ENCODE data around the gene BRMS1L. TPM values are rescaled to one million over a fixed set of nuclear protein-coding genes. Genes with fewer than 3 reads are reported as not detected.
A peak's percentile ranks its signal among the peaks of the same experiment; 100 is the strongest.
"Not testable (repeated sequence)": the region's sequence is repeated elsewhere in the genome, so short reads cannot be mapped to it uniquely, and the experiment has no call there.

Gene BRMS1L
- total RNA-seq, 1 donor from 2014 or later: 14.2 TPM

- TF ChIP-seq, protein P1, sequence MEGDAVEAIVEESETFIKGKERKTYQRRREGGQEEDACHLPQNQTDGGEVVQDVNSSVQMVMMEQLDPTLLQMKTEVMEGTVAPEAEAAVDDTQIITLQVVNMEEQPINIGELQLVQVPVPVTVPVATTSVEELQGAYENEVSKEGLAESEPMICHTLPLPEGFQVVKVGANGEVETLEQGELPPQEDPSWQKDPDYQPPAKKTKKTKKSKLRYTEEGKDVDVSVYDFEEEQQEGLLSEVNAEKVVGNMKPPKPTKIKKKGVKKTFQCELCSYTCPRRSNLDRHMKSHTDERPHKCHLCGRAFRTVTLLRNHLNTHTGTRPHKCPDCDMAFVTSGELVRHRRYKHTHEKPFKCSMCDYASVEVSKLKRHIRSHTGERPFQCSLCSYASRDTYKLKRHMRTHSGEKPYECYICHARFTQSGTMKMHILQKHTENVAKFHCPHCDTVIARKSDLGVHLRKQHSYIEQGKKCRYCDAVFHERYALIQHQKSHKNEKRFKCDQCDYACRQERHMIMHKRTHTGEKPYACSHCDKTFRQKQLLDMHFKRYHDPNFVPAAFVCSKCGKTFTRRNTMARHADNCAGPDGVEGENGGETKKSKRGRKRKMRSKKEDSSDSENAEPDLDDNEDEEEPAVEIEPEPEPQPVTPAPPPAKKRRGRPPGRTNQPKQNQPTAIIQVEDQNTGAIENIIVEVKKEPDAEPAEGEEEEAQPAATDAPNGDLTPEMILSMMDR (IDR thresholded peaks at IDR 0.05; ENCODE audit: borderline replicate concordance): no peak
- peak overlapping the region; percentile 92 for H3K4me3 ChIP-seq
- no peak for DNase-seq
- intact Hi-C loops (cut with micrococcal nuclease): no loop called here
- peak overlapping the region; percentile 99 for H3K27ac ChIP-seq (replicated peaks)
- H3K4me1 ChIP-seq: peaks cover 17% of the 10 kb centered on the region
- no peaks in the 10 kb centered on the region for H3K9me3 ChIP-seq (replicated peaks)
- H3K36me3 ChIP-seq: no peaks in the 10 kb centered on the region
- no peaks in the 10 kb centered on the region for H3K27me3 ChIP-seq (ENCODE audit: low read depth)
These were observed 245 bp upstream of the BRMS1L start for GRCh38 chr14:35825968-35826217.

- peak overlapping the region; percentile 99 for H3K27ac ChIP-seq (replicated peaks)
- DNase-seq: no peak
- TF ChIP-seq, protein P1 (IDR thresholded peaks at IDR 0.05; ENCODE audit: borderline replicate concordance): no peak
These were observed 846 bp downstream of the BRMS1L start for GRCh38 chr14:35826952-35827416.

DNA sequence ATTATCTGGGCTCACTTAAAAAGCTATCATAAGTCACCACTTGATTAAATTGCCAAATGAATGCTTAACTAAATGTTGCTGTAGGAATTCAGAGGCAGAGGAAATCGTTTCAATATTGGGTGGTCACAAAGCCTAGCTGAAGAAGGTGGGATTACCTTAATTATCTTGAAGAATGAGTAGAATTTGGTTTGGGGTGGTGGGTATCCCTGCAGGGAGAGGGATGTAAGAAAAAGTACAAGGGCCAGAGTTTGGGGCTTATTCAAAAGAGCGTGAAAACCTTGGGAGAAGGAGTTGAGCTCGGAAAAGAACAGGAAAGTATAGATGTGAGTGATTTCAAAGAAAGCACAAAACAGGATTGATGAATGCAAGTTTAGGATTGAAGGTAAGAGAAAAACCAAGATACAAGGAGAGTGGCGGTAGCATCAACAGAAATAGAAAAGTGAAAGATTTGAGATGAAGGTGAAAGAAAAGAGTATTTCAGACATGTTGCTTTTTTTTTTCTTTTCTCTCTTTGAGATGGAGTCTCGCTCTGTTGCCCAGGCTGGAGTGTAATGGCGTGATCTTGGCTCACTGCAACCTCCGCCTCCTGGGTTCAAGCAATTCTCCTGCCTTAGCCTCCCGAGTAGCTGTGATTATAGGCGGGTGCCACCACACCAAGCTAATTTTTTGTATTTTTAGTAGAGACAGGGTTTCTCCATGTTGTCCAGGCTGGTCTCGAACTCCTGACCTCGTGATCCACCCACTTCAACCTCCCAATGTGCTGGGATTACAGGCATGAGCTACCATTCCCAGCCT, 1.7 kb downstream of the BRMS1L start:
- Histone ChIP-seq H3K27ac (replicated peaks) (no peak overlapping the region), H3K4me3 (peak overlapping the region; percentile 92)
- intact Hi-C loops (cut with micrococcal nuclease): no loop called here

More at GRCh38 chr14:35826952-35827416, 846 bp downstream of the BRMS1L start:
- intact Hi-C loops (cut with micrococcal nuclease): no loop called here
- peaks cover 17% of the 10 kb centered on the region for H3K4me1 ChIP-seq
- peak overlapping the region; percentile 92 for H3K4me3 ChIP-seq
- H3K36me3 ChIP-seq: peaks cover 7% of the 10 kb centered on the region
- no peaks in the 10 kb centered on the region for H3K27me3 ChIP-seq (ENCODE audit: low read depth)
- H3K9me3 ChIP-seq (replicated peaks): no peaks in the 10 kb centered on the region

DNA sequence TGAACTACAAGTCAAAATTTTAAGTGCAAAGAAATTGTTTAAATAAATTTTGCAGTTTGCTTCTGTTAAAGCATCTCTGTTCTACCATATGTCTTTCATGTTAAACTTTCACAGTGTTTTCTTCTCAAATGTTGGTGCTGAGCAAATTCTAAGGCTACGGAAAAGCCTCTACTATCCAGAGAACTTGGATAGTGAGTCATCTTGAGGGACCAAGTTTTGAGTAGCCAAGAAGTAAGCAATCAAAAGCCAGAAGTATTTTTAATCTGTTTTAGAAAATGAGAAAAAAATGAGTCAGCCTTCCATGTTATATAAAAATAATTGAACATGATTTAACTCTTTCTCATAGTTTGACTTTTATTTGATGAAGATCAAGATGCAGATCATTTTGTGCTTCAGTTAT, 3.3 kb downstream of the BRMS1L start:
- no peaks in the 10 kb centered on the region for H3K9me3 ChIP-seq (replicated peaks)
- DNase-seq: no peak
- H3K36me3 ChIP-seq: peaks cover 17% of the 10 kb centered on the region
- TF ChIP-seq, protein P1 (IDR thresholded peaks at IDR 0.05; ENCODE audit: borderline replicate concordance): no peak
- no peaks in the 10 kb centered on the region for H3K27me3 ChIP-seq (ENCODE audit: low read depth)
- peaks cover 18% of the 10 kb centered on the region for H3K4me1 ChIP-seq
- no peak overlapping the region for H3K4me3 ChIP-seq
- H3K27ac ChIP-seq (replicated peaks): no peak overlapping the region
- intact Hi-C loops (cut with micrococcal nuclease): no loop called here

More for the DNA sequence above, 1.7 kb downstream of the BRMS1L start:
- peaks cover 8% of the 10 kb centered on the region for H3K36me3 ChIP-seq
- TF ChIP-seq, protein P1 (IDR thresholded peaks at IDR 0.05; ENCODE audit: borderline replicate concordance): no peak
- H3K9me3 ChIP-seq (replicated peaks): no peaks in the 10 kb centered on the region
- DNase-seq: no peak
- H3K27me3 ChIP-seq (ENCODE audit: low read depth): no peaks in the 10 kb centered on the region
- H3K4me1 ChIP-seq: peaks cover 17% of the 10 kb centered on the region

DNA sequence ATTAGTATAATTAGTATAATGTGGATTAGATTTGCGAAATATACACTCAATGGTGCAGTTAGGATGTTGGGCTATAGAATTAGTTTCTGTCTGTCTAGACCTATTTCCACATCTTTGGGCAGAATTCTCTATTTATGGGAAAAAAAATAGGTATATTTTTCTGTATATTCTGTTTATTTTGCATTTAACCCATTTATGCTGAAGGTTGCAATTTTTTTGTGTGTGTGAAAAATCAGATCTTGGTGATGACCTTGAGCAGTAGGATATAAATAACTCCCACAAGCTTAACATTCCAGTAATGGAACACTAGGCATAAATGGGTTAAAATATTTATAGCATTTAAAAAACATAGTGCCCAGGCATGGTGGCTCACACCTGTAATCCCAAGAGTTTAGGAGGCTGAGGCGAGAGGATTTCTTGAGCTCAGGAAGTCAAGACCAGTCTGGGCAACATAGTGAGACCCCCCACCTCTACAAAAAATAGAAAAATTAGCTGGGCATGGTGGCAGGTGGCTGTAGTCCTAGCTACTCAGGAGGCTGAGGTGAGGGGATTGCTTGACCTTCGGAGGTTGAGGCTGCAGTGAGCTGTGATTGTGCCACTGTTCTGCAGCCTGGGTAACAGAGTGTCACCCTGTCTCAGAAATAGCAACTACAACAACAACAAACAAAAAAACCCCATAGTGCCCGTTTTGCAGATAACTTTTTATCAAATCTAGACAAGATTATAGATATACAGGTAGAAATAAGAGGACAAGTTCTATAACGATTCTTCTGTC, 9.3 kb downstream of the BRMS1L start:
- Histone ChIP-seq H3K4me3 (no peak overlapping the region), H3K9me3 (replicated peaks) (peaks cover 10% of the 10 kb centered on the region), H3K36me3 (peaks cover 56% of the 10 kb centered on the region), H3K27ac (replicated peaks) (peak overlapping the region; percentile 27), H3K27me3 (ENCODE audit: low read depth) (no peaks in the 10 kb centered on the region), H3K4me1 (peaks cover 18% of the 10 kb centered on the region)
- DNase-seq: no peak
- intact Hi-C loops (cut with micrococcal nuclease): no loop called here
- TF ChIP-seq, protein P1 (IDR thresholded peaks at IDR 0.05; ENCODE audit: borderline replicate concordance): no peak

DNA sequence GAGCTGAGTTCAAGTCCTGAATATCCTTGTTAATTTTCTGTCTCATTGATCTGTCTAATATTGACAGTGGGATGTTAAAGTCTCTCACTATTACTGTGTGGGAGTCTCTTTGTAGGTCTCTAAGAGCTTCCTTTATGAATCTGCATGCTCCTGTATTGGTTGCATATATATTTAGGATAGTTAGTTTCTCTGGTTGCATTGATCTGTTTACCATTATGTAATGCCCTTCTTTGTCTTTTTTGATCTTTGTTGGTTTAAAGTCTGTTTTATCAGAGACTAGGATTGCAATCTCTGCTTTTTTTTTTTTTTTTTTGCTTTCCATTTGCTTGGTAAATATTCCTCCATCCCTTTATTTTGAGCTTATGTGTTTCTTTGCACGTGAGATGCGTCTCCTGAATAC, 15.6 kb downstream of the BRMS1L start:
- H3K27ac ChIP-seq (replicated peaks); intact Hi-C loops (cut with micrococcal nuclease); H3K4me3 ChIP-seq; DNase-seq; H3K27me3 ChIP-seq (ENCODE audit: low read depth); H3K4me1 ChIP-seq: not testable (repeated sequence)
- Histone ChIP-seq H3K36me3 (peaks cover 95% of the 10 kb centered on the region), H3K9me3 (replicated peaks) (peaks cover 37% of the 10 kb centered on the region)

DNA sequence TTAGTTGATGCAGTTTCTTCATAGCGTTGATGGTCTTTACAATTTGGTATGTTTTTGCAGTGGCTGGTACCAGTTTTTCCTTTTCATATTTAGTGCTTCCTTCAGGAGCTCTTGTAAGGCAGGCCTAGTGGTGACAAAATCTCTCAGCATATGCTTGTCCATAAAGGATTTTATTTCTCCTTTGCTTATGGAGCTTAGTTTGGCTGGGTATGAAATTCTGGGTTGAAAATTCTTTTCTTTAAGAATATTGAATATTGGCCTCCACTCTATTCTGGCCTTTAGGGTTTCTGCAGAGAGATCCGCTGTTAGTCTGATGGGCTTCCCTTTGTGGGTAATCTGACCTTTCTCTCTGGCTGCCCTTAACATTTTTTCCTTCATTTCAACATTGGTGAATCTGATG, 16.1 kb downstream of the BRMS1L start:
- H3K27me3 ChIP-seq (ENCODE audit: low read depth); DNase-seq; H3K4me3 ChIP-seq; H3K27ac ChIP-seq (replicated peaks); H3K4me1 ChIP-seq; intact Hi-C loops (cut with micrococcal nuclease): not testable (repeated sequence)
- peaks cover 95% of the 10 kb centered on the region for H3K36me3 ChIP-seq
- H3K9me3 ChIP-seq (replicated peaks): peaks cover 37% of the 10 kb centered on the region
